ENCODE data around the gene DPP6. TPM values are rescaled to one million over a fixed set of nuclear protein-coding genes. Genes with fewer than 3 reads are reported as not detected.
A peak's percentile ranks its signal among the peaks of the same experiment; 100 is the strongest.

Gene DPP6
- total and polyA plus RNA-seq, 2 experiments from 2014 or later: not detected

DNA sequence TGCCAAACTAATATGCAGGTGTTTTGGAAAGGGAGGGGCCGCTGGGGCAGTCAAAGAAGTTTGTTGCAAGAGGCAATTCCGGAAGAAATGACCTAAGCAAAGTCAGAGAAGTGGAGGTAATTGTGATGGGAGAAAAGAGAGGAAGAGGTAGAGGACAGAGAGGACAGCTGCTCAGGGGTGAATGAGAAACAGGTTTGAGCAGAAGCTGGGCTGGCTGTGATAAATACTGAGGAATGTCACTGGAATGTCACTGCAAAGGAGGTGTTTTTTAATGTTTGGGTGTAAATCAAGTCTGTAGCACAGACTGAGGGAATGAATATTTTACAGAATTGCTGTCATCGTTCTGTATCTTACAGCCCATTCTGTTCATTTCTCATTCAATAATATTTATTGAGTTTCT is 207.2 kb downstream of the DPP6 start (continued):
- TF ChIP-seq, protein P1, sequence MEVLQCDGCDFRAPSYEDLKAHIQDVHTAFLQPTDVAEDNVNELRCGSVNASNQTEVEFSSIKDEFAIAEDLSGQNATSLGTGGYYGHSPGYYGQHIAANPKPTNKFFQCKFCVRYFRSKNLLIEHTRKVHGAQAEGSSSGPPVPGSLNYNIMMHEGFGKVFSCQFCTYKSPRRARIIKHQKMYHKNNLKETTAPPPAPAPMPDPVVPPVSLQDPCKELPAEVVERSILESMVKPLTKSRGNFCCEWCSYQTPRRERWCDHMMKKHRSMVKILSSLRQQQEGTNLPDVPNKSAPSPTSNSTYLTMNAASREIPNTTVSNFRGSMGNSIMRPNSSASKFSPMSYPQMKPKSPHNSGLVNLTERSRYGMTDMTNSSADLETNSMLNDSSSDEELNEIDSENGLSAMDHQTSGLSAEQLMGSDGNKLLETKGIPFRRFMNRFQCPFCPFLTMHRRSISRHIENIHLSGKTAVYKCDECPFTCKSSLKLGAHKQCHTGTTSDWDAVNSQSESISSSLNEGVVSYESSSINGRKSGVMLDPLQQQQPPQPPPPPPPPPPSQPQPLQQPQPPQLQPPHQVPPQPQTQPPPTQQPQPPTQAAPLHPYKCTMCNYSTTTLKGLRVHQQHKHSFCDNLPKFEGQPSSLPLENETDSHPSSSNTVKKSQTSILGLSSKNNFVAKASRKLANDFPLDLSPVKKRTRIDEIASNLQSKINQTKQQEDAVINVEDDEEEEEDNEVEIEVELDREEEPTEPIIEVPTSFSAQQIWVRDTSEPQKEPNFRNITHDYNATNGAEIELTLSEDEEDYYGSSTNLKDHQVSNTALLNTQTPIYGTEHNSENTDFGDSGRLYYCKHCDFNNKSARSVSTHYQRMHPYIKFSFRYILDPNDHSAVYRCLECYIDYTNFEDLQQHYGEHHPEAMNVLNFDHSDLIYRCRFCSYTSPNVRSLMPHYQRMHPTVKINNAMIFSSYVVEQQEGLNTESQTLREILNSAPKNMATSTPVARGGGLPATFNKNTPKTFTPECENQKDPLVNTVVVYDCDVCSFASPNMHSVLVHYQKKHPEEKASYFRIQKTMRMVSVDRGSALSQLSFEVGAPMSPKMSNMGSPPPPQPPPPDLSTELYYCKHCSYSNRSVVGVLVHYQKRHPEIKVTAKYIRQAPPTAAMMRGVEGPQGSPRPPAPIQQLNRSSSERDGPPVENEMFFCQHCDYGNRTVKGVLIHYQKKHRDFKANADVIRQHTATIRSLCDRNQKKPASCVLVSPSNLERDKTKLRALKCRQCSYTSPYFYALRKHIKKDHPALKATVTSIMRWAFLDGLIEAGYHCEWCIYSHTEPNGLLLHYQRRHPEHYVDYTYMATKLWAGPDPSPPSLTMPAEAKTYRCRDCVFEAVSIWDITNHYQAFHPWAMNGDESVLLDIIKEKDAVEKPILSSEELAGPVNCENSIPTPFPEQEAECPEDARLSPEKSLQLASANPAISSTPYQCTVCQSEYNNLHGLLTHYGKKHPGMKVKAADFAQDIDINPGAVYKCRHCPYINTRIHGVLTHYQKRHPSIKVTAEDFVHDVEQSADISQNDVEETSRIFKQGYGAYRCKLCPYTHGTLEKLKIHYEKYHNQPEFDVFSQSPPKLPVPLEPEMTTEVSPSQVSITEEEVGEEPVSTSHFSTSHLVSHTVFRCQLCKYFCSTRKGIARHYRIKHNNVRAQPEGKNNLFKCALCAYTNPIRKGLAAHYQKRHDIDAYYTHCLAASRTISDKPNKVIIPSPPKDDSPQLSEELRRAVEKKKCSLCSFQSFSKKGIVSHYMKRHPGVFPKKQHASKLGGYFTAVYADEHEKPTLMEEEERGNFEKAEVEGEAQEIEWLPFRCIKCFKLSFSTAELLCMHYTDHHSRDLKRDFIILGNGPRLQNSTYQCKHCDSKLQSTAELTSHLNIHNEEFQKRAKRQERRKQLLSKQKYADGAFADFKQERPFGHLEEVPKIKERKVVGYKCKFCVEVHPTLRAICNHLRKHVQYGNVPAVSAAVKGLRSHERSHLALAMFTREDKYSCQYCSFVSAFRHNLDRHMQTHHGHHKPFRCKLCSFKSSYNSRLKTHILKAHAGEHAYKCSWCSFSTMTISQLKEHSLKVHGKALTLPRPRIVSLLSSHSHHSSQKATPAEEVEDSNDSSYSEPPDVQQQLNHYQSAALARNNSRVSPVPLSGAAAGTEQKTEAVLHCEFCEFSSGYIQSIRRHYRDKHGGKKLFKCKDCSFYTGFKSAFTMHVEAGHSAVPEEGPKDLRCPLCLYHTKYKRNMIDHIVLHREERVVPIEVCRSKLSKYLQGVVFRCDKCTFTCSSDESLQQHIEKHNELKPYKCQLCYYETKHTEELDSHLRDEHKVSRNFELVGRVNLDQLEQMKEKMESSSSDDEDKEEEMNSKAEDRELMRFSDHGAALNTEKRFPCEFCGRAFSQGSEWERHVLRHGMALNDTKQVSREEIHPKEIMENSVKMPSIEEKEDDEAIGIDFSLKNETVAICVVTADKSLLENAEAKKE (CRISPR knock-in tag; IDR thresholded peaks at IDR 0.05): no peak
- TF ChIP-seq ZNF114 (CRISPR knock-in tag; IDR thresholded peaks at IDR 0.05) (no peak), STAT1 (IDR thresholded peaks at IDR 0.05; ENCODE audit: unreplicated experiment) (no peak), EZH2 (IDR thresholded peaks at IDR 0.05; ENCODE audit: low read depth, unreplicated experiment) (no peak)

DNA sequence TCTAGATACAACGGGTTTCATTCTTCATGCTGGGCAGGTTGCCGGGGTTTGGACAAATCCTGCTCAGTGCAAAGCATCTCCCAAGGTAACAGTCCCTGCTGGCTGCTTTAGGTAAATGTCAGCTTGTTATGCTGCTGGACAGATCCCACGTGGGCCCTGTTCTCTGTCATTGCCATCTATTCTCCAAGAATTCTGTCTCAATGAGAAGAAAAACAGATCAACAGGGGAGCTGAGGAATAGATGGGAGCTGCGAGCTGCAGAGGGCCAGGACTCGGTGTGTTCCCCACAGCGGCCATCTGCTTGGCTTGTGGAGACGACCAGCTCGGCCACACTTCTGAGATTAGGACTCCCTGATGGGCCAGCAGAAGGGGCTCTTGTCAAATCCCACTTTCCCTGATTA is 235.2 kb downstream of the DPP6 start:
- Histone ChIP-seq H3K4me1 (ENCODE audit: insufficient read depth) (no peaks in the 10 kb centered on the region), H3K4me2 (no peak overlapping the region), H3K9me2 (ENCODE audit: insufficient read depth) (no peaks in the 10 kb centered on the region), H3K27me3 (ENCODE audit: insufficient read depth) (no peaks in the 10 kb centered on the region), H3K36me3 (ENCODE audit: insufficient read depth) (no peaks in the 10 kb centered on the region), H2AFZ (no peak overlapping the region), H3F3A (replicated peaks; ENCODE audit: low read depth) (no peaks in the 10 kb centered on the region), H4K20me1 (replicated peaks; ENCODE audit: insufficient read depth) (no peaks in the 10 kb centered on the region), H3K4me3 (no peak overlapping the region), H3K27ac (ENCODE audit: low read depth) (no peak overlapping the region), H3K79me2 (replicated peaks; ENCODE audit: insufficient read depth) (no peaks in the 10 kb centered on the region)
- H3K4me3 Mint-ChIP-seq: no peak overlapping the region
- H3K36me3 Mint-ChIP-seq (ENCODE audit: low read depth): no peaks in the 10 kb centered on the region
- H3K27ac Mint-ChIP-seq: no peak overlapping the region
- H3K9me3 Mint-ChIP-seq: no peaks in the 10 kb centered on the region
- H3K4me1 Mint-ChIP-seq: no peaks in the 10 kb centered on the region; the same call in 2 of the 3 replicates
- DNase-seq (ENCODE audit: low spot score) (no peak), ATAC-seq (peak; percentile 91)
- no peaks in the 10 kb centered on the region for H3K27me3 Mint-ChIP-seq (ENCODE audit: insufficient read depth, low read depth, poor library complexity)
- TF ChIP-seq STAT1 (IDR thresholded peaks at IDR 0.05; ENCODE audit: unreplicated experiment): no peak
- TF ChIP-seq, protein P1 (CRISPR knock-in tag; IDR thresholded peaks at IDR 0.05): no peak
- TF ChIP-seq, protein P2, sequence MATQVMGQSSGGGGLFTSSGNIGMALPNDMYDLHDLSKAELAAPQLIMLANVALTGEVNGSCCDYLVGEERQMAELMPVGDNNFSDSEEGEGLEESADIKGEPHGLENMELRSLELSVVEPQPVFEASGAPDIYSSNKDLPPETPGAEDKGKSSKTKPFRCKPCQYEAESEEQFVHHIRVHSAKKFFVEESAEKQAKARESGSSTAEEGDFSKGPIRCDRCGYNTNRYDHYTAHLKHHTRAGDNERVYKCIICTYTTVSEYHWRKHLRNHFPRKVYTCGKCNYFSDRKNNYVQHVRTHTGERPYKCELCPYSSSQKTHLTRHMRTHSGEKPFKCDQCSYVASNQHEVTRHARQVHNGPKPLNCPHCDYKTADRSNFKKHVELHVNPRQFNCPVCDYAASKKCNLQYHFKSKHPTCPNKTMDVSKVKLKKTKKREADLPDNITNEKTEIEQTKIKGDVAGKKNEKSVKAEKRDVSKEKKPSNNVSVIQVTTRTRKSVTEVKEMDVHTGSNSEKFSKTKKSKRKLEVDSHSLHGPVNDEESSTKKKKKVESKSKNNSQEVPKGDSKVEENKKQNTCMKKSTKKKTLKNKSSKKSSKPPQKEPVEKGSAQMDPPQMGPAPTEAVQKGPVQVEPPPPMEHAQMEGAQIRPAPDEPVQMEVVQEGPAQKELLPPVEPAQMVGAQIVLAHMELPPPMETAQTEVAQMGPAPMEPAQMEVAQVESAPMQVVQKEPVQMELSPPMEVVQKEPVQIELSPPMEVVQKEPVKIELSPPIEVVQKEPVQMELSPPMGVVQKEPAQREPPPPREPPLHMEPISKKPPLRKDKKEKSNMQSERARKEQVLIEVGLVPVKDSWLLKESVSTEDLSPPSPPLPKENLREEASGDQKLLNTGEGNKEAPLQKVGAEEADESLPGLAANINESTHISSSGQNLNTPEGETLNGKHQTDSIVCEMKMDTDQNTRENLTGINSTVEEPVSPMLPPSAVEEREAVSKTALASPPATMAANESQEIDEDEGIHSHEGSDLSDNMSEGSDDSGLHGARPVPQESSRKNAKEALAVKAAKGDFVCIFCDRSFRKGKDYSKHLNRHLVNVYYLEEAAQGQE (IDR thresholded peaks at IDR 0.05; ENCODE audit: unreplicated experiment): no peak
- no peak for TF ChIP-seq NANOG (IDR thresholded peaks at IDR 0.05; ENCODE audit: borderline replicate concordance)
